GM12892 (cell line): ENCODE measurements around the gene FER. TPM values are rescaled to one million over a fixed set of nuclear protein-coding genes. Genes with fewer than 3 reads are reported as not detected.
"Not testable (repeated sequence)": the region's sequence is repeated elsewhere in the genome, so short reads cannot be mapped to it uniquely, and the experiment has no call there.

Experiments used
- DNase-seq: peaks from one replicate; pipeline ENCODE4 v3.0.0; 2011; ENCODE audit not compliant: insufficient read length
- FAIRE-seq: peaks from 2 replicates; lab custom pipeline; 2011; peaks lifted over from hg19 to GRCh38; lab: Jason Lieb, UNC
- POLR2A ChIP-seq: IDR thresholded peaks from 2 replicates; pipeline ENCODE4 v1.6.1; 2011; ENCODE audit warnings: low read depth, low read length, control low read depth
- POLR2AphosphoS5 ChIP-seq: IDR thresholded peaks from 2 replicates; pipeline ENCODE4 v1.6.1; 2011; ENCODE audit warnings: low read depth, low read length, control low read depth
- TAF1 ChIP-seq: IDR thresholded peaks from 2 replicates; pipeline ENCODE4 v1.6.1; 2011; ENCODE audit warnings: low read depth, mild to moderate bottlenecking, control low read depth, low read length, borderline replicate concordance
- polyA plus RNA-seq: library from polyadenylated mRNA; unstranded; fragments of >200 nt; gene quantifications from one replicate; pipeline ENCODE4 v1.2.1, GENCODE V29; 2012; ENCODE audit warnings: missing spikeins, inconsistent platforms; ENCODE audit not compliant: missing spikeins

Gene FER
- polyA plus RNA-seq = 11.2 TPM

GRCh38 chr5:108747774-108748400 is at the start of gene FER:
Gene FER (plus strand): TSS chr5:108747897. CDS start chr5:108798183, 50,286 bp downstream.
- peak; percentile 89 for FAIRE-seq
- peak; percentile 75 for TF ChIP-seq POLR2A
- peak; percentile 75 for TF ChIP-seq POLR2AphosphoS5
- no peak for TF ChIP-seq TAF1
- DNase-seq = no peak

- FAIRE-seq, DNase-seq: not testable (repeated sequence)
Observed at GRCh38 chr5:108700388-108700787, 47.3 kb upstream of the FER start.

- no peak for FAIRE-seq
Observed at GRCh38 chr5:108700930-108701329, 46.8 kb upstream of the FER start.

GRCh38 chr5:108702546-108702945 is 45.2 kb upstream of the FER start:
- DNase-seq = no peak
- no peak for FAIRE-seq
- no peak for TF ChIP-seq POLR2A
- TF ChIP-seq POLR2AphosphoS5 = no peak
- no peak for TF ChIP-seq TAF1

More at GRCh38 chr5:108700930-108701329, 46.8 kb upstream of the FER start:
- DNase-seq = no peak
- TF ChIP-seq POLR2AphosphoS5 = no peak
- no peak for TF ChIP-seq TAF1
- TF ChIP-seq POLR2A = no peak

GRCh38 chr5:108703313-108703712 is 44.4 kb upstream of the FER start:
- DNase-seq (no peak), FAIRE-seq (no peak)
- TF ChIP-seq TAF1 (no peak), POLR2A (no peak), POLR2AphosphoS5 (no peak)

- FAIRE-seq (no peak), DNase-seq (no peak)
- TF ChIP-seq TAF1 (no peak), POLR2A (no peak), POLR2AphosphoS5 (no peak)
Observed at GRCh38 chr5:108707141-108707540, 40.6 kb upstream of the FER start.

GRCh38 chr5:108711898-108712297 is 35.8 kb upstream of the FER start:
- DNase-seq (no peak), FAIRE-seq (no peak)
- TF ChIP-seq TAF1 = no peak

- FAIRE-seq = no peak
- TF ChIP-seq TAF1 (no peak), POLR2A (no peak), POLR2AphosphoS5 (no peak)
Observed at GRCh38 chr5:108715408-108715807, 32.3 kb upstream of the FER start.

GRCh38 chr5:108720391-108720790 is 27.3 kb upstream of the FER start:
- DNase-seq (no peak), FAIRE-seq (peak; percentile 62)
- no peak for TF ChIP-seq POLR2A
- TF ChIP-seq POLR2AphosphoS5 = no peak

More at GRCh38 chr5:108715408-108715807, 32.3 kb upstream of the FER start:
- no peak for DNase-seq

GRCh38 chr5:108726446-108727235 is 21.1 kb upstream of the FER start:
- FAIRE-seq (no peak), DNase-seq (no peak)
- TF ChIP-seq TAF1 (no peak), POLR2AphosphoS5 (no peak), POLR2A (no peak)

- DNase-seq (no peak), FAIRE-seq (no peak)
- no peak for TF ChIP-seq TAF1
- TF ChIP-seq POLR2AphosphoS5 = no peak
- TF ChIP-seq POLR2A = no peak
Observed at GRCh38 chr5:108727236-108727650, 20.5 kb upstream of the FER start.

- TF ChIP-seq POLR2AphosphoS5 (peak; percentile 18; the same call in 1 of the 2 replicates), POLR2A (peak; percentile 65), TAF1 (peak; percentile 89; the same call in 1 of the 2 replicates)
- FAIRE-seq (peak; percentile 88), DNase-seq (peak; percentile 53)
Observed at GRCh38 chr5:108727651-108728565, 19.8 kb upstream of the FER start.
